Measurements from ENCODE around the gene THBD. TPM values are rescaled to one million over a fixed set of nuclear protein-coding genes. Genes with fewer than 3 reads are reported as not detected.

The THBD gene
- total RNA-seq, 5 donors from 2014 or later (not counting 1 experiment from before 2014, with no cell fraction given) = 0.07 to 0.23 (median 0.16) TPM

GRCh38 chr20:23084845-23085365 is 35.4 kb upstream of the THBD start:
- DNase-seq (no peak), ATAC-seq (replicated peaks in 1 of 4) (no peak)
- Mint-ChIP-seq H3K9me3 (no peaks in the 10 kb centered on the region), H3K27me3 (peaks cover 0 to 4% of the 10 kb centered on the region in 2 donors), H3K27ac (no peak overlapping the region), H3K36me3 (no peaks in the 10 kb centered on the region), H3K4me1 (peaks cover 10 to 22% (median 13%) of the 10 kb centered on the region in 3 donors), H3K4me3 (no peak overlapping the region)
- peaks cover 0 to 4% of the 10 kb centered on the region in 2 donors for H3K36me3 ChIP-seq (ENCODE audit: control insufficient read depth in 2 of 2, extremely low read depth in 1 of 2, insufficient read depth in 1 of 2, low read length in 1 of 2)
- WGBS (ENCODE audit: insufficient coverage) = 94% methylated on average over 22 of the region's 24 CpGs
- peaks cover 0 to 11% of the 10 kb centered on the region in 2 experiments for H3K27me3 ChIP-seq (replicated peaks in 1 of 2; ENCODE audit: control insufficient read depth in 2 of 2, extremely low read depth in 1 of 2, insufficient read depth in 2 of 2, low read length in 1 of 2)
- no peaks in the 10 kb centered on the region for H3K9me3 ChIP-seq
- H3K4me1 ChIP-seq (ENCODE audit: control insufficient read depth in 1 of 2, extremely low read depth in 1 of 2, insufficient read depth in 2 of 2, low read length in 2 of 2) = peaks cover 22 to 48% of the 10 kb centered on the region in 2 experiments
- POLR2A ChIA-PET = no interaction called here
- no peak overlapping the region for H3K27ac ChIP-seq (ENCODE audit: low read length)
- CTCF ChIA-PET = no interaction called here
- H3K4me3 ChIP-seq (ENCODE audit: control insufficient read depth in 1 of 2, extremely low read depth in 1 of 2, low read length in 1 of 2) = peak overlapping the region in 1 of 2 donors; percentile 77

DNA sequence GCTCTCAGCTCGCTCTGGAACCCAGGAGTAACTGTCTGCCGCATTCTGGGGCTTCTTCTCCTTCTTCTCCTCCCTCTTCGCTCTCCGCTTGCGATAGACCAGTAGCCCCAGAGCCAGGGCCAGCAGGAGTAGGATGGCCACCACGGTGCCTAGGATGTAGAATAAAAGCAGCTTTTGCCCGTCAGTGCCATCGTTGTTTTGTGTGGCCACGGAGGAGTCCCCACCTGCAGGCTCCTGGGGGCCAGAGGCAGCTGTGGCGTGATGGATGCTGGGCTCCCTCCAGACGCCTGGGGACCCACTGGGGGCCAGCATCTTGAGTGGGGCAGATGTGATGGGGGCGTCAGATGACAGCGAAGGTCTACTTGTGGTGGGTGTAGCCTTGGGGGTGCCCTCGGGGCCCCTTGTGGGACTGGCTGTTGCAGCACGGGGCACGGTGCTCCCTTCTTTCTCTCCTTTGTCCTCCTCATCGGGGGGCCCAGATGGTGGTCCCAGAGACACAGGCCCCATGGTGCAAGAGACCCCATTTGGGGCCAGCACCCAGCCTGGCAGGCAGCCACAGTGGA is 34.9 kb upstream of the THBD start:
- no peak for ATAC-seq (replicated peaks in 1 of 4)
- peaks cover 10 to 22% (median 13%) of the 10 kb centered on the region in 3 donors for H3K4me1 Mint-ChIP-seq
- Histone ChIP-seq H3K27me3 (replicated peaks in 1 of 2; ENCODE audit: control insufficient read depth in 2 of 2, extremely low read depth in 1 of 2, insufficient read depth in 2 of 2, low read length in 1 of 2) (peaks cover 0 to 11% of the 10 kb centered on the region in 2 experiments), H3K27ac (ENCODE audit: low read length) (no peak overlapping the region), H3K9me3 (no peaks in the 10 kb centered on the region), H3K36me3 (ENCODE audit: control insufficient read depth in 2 of 2, extremely low read depth in 1 of 2, insufficient read depth in 1 of 2, low read length in 1 of 2) (peaks cover 0 to 4% of the 10 kb centered on the region in 2 donors), H3K4me1 (ENCODE audit: control insufficient read depth in 1 of 2, extremely low read depth in 1 of 2, insufficient read depth in 2 of 2, low read length in 2 of 2) (peaks cover 22 to 48% of the 10 kb centered on the region in 2 experiments), H3K4me3 (ENCODE audit: control insufficient read depth in 1 of 2, extremely low read depth in 1 of 2, low read length in 1 of 2) (peak overlapping the region in 1 of 2 donors; percentile 20)
- no peak overlapping the region for H3K27ac Mint-ChIP-seq
- POLR2A ChIA-PET = no interaction called here
- no peak overlapping the region for H3K4me3 Mint-ChIP-seq
- peaks cover 0 to 4% of the 10 kb centered on the region in 2 donors for H3K27me3 Mint-ChIP-seq
- CTCF ChIA-PET = no interaction called here
- H3K9me3 Mint-ChIP-seq = no peaks in the 10 kb centered on the region
- no peaks in the 10 kb centered on the region for H3K36me3 Mint-ChIP-seq
- no peak for DNase-seq
- 91% methylated on average over 11 of the region's 17 CpGs for WGBS (ENCODE audit: insufficient coverage)

DNA sequence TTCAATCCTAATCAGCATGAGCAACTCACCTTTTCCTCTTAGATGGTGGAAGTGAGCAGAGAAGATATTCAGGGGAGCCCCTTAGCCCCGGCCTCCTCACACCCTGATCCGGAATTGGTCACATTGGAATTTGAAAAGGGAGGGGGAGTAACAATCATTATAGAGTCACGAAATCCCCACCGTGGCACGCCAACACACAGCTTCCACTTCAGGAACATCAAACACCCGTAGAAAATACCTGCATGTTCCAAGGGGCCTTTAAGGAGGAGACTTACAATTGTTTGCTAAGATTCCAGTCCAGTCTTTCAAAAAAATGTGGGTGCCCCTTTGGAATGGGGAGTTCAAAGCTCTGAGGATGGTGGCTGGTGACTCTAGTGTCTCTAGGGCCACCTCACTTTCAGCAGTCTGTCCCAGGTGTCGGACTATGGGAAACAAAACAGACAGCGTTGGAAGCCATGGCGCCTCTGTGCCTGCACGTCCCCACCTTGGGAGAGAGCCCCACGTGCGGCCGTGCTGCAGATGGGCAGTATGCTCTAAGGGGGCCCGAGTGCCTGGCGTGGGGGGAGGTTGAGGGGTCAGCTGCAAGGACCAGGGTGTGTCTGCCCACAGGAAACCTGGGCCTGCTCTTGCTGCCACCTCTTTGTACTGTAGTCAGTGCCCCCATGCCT is 34.2 kb upstream of the THBD start:
- Histone ChIP-seq H3K9me3 (no peaks in the 10 kb centered on the region), H3K4me1 (ENCODE audit: control insufficient read depth in 1 of 2, extremely low read depth in 1 of 2, insufficient read depth in 2 of 2, low read length in 2 of 2) (peaks cover 22 to 48% of the 10 kb centered on the region in 2 experiments), H3K4me3 (ENCODE audit: control insufficient read depth in 1 of 2, extremely low read depth in 1 of 2, low read length in 1 of 2) (peak overlapping the region in 1 of 2 donors; percentile 5), H3K36me3 (ENCODE audit: control insufficient read depth in 2 of 2, extremely low read depth in 1 of 2, insufficient read depth in 1 of 2, low read length in 1 of 2) (peaks cover 0 to 4% of the 10 kb centered on the region in 2 donors), H3K27me3 (replicated peaks in 1 of 2; ENCODE audit: control insufficient read depth in 2 of 2, extremely low read depth in 1 of 2, insufficient read depth in 2 of 2, low read length in 1 of 2) (peaks cover 0 to 11% of the 10 kb centered on the region in 2 experiments), H3K27ac (ENCODE audit: low read length) (no peak overlapping the region)
- Mint-ChIP-seq H3K9me3 (no peaks in the 10 kb centered on the region), H3K4me3 (peak overlapping the region in 1 of 3 donors; percentile 8), H3K27me3 (peaks cover 3% of the 10 kb centered on the region in 2 donors), H3K4me1 (peaks cover 10 to 22% (median 13%) of the 10 kb centered on the region in 3 donors), H3K36me3 (no peaks in the 10 kb centered on the region), H3K27ac (peak overlapping the region in 1 of 2 donors; percentile 57)
- CTCF ChIA-PET = no interaction called here
- peak in 1 of 4 experiments; percentile 26 for ATAC-seq (replicated peaks in 1 of 4)
- no peak for DNase-seq
- WGBS (ENCODE audit: insufficient coverage) = 82% methylated on average over 9 of the region's 15 CpGs
- POLR2A ChIA-PET = no interaction called here

GRCh38 chr20:23082846-23083552 is 33.5 kb upstream of the THBD start:
- DNase-seq = no peak
- no peaks in the 10 kb centered on the region for H3K9me3 Mint-ChIP-seq
- H3K27ac Mint-ChIP-seq = peak overlapping the region in 1 of 2 donors; percentile 57
- Histone ChIP-seq H3K36me3 (ENCODE audit: control insufficient read depth in 2 of 2, extremely low read depth in 1 of 2, insufficient read depth in 1 of 2, low read length in 1 of 2) (peaks cover 0 to 4% of the 10 kb centered on the region in 2 donors), H3K4me3 (ENCODE audit: control insufficient read depth in 1 of 2, extremely low read depth in 1 of 2, low read length in 1 of 2) (no peak overlapping the region), H3K27me3 (replicated peaks in 1 of 2; ENCODE audit: control insufficient read depth in 2 of 2, extremely low read depth in 1 of 2, insufficient read depth in 2 of 2, low read length in 1 of 2) (peaks cover 0 to 11% of the 10 kb centered on the region in 2 experiments), H3K9me3 (no peaks in the 10 kb centered on the region), H3K4me1 (ENCODE audit: control insufficient read depth in 1 of 2, extremely low read depth in 1 of 2, insufficient read depth in 2 of 2, low read length in 2 of 2) (peaks cover 22 to 46% of the 10 kb centered on the region in 2 experiments), H3K27ac (ENCODE audit: low read length) (no peak overlapping the region)
- ChIA-PET POLR2A (no interaction called here), CTCF (no interaction called here)
- H3K4me3 Mint-ChIP-seq = peak overlapping the region in 1 of 3 donors; percentile 8
- peaks cover 0 to 3% of the 10 kb centered on the region in 2 donors for H3K27me3 Mint-ChIP-seq
- H3K36me3 Mint-ChIP-seq = no peaks in the 10 kb centered on the region
- H3K4me1 Mint-ChIP-seq = peaks cover 10 to 22% (median 13%) of the 10 kb centered on the region in 3 donors
- WGBS (ENCODE audit: insufficient coverage) = 81% methylated on average over 6 of the region's 9 CpGs
- no peak for ATAC-seq (replicated peaks in 1 of 4)

DNA sequence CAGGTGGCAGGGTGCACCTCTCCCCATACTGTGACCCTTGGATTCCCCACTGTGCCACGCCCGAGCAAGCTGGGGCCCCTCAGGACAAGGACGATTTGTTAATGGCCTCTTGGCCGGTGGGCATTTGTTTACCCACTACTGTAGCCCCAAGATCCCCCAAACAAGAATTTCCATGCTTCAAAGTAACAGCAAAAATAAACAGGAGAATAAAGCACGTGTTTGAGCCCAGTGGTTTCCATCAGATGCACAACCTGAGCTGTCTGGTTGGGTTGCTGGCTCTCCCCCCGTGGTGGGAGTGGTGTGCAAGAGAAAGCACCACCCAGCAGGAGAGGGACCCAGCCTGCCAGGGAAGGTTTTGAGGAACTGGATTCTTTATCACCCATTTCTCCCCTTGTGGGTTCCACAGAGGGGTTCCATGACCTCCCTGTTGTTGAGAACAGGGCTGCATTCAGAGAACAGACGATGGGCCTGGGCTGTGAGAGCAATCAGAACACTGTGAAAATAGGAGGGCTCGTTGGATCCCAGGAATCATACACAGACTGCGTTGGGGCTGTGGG is 31.9 kb upstream of the THBD start:
- Histone ChIP-seq H3K9me3 (no peaks in the 10 kb centered on the region), H3K4me1 (ENCODE audit: control insufficient read depth in 1 of 2, extremely low read depth in 1 of 2, insufficient read depth in 2 of 2, low read length in 2 of 2) (peaks cover 11 to 30% of the 10 kb centered on the region in 2 experiments), H3K27me3 (replicated peaks in 1 of 2; ENCODE audit: control insufficient read depth in 2 of 2, extremely low read depth in 1 of 2, insufficient read depth in 2 of 2, low read length in 1 of 2) (peaks cover 0 to 4% of the 10 kb centered on the region in 2 experiments), H3K4me3 (ENCODE audit: control insufficient read depth in 1 of 2, extremely low read depth in 1 of 2, low read length in 1 of 2) (no peak overlapping the region), H3K27ac (ENCODE audit: low read length) (no peak overlapping the region), H3K36me3 (ENCODE audit: control insufficient read depth in 2 of 2, extremely low read depth in 1 of 2, insufficient read depth in 1 of 2, low read length in 1 of 2) (peaks cover 0 to 4% of the 10 kb centered on the region in 2 donors)
- H3K36me3 Mint-ChIP-seq = no peaks in the 10 kb centered on the region
- POLR2A ChIA-PET = no interaction called here
- peaks cover 0 to 3% of the 10 kb centered on the region in 2 donors for H3K27me3 Mint-ChIP-seq
- ATAC-seq (replicated peaks in 1 of 4) (no peak), DNase-seq (no peak)
- CTCF ChIA-PET = no interaction called here
- H3K4me1 Mint-ChIP-seq = peaks cover 2 to 12% (median 8%) of the 10 kb centered on the region in 3 donors
- H3K27ac Mint-ChIP-seq = no peak overlapping the region
- no peak overlapping the region for H3K4me3 Mint-ChIP-seq
- whole genome bisulfite sequencing (ENCODE audit: insufficient coverage) = 75% methylated on average over 3 of the region's 9 CpGs
- H3K9me3 Mint-ChIP-seq = no peaks in the 10 kb centered on the region

DNA sequence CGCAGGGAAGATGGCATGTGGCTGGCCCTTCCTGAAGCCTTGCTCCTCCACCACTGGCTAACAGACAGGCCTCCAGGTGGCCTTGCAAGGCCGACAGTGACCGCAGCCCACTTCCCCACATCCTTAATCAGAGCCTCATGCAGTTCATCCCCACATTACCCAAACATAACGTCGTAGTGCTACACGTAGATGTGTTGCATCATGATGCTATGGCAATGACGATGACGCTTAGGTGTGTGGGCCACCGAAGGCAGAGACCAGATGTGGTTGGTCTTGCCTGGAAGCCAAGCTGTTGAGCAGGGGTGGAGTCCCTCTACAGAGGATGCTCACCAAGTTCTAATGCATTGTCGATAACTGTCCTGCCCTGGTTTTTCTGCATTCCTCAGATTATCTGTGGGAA is 31.0 kb upstream of the THBD start:
- Histone ChIP-seq H3K4me1 (ENCODE audit: control insufficient read depth in 1 of 2, extremely low read depth in 1 of 2, insufficient read depth in 2 of 2, low read length in 2 of 2) (peaks cover 11 to 22% of the 10 kb centered on the region in 2 experiments), H3K36me3 (ENCODE audit: control insufficient read depth in 2 of 2, extremely low read depth in 1 of 2, insufficient read depth in 1 of 2, low read length in 1 of 2) (peaks cover 0 to 4% of the 10 kb centered on the region in 2 donors), H3K9me3 (no peaks in the 10 kb centered on the region), H3K27me3 (replicated peaks in 1 of 2; ENCODE audit: control insufficient read depth in 2 of 2, extremely low read depth in 1 of 2, insufficient read depth in 2 of 2, low read length in 1 of 2) (no peaks in the 10 kb centered on the region), H3K4me3 (ENCODE audit: control insufficient read depth in 1 of 2, extremely low read depth in 1 of 2, low read length in 1 of 2) (no peak overlapping the region), H3K27ac (ENCODE audit: low read length) (no peak overlapping the region)
- ChIA-PET CTCF (no interaction called here), POLR2A (no interaction called here)
- ATAC-seq (replicated peaks in 1 of 4) (no peak), DNase-seq (no peak)
- Mint-ChIP-seq H3K27ac (no peak overlapping the region), H3K9me3 (no peaks in the 10 kb centered on the region), H3K27me3 (peaks cover 0 to 3% of the 10 kb centered on the region in 2 donors), H3K36me3 (no peaks in the 10 kb centered on the region), H3K4me3 (no peak overlapping the region), H3K4me1 (peaks cover 0 to 10% (median 7%) of the 10 kb centered on the region in 3 donors)
- WGBS (ENCODE audit: insufficient coverage) = 91% methylated on average over 10 of the region's 10 CpGs

Measured in T-cell (primary cell).